ENCODE data around the gene LRRC4. TPM values are rescaled to one million over a fixed set of nuclear protein-coding genes. Genes with fewer than 3 reads are reported as not detected.

The LRRC4 gene, protein sequence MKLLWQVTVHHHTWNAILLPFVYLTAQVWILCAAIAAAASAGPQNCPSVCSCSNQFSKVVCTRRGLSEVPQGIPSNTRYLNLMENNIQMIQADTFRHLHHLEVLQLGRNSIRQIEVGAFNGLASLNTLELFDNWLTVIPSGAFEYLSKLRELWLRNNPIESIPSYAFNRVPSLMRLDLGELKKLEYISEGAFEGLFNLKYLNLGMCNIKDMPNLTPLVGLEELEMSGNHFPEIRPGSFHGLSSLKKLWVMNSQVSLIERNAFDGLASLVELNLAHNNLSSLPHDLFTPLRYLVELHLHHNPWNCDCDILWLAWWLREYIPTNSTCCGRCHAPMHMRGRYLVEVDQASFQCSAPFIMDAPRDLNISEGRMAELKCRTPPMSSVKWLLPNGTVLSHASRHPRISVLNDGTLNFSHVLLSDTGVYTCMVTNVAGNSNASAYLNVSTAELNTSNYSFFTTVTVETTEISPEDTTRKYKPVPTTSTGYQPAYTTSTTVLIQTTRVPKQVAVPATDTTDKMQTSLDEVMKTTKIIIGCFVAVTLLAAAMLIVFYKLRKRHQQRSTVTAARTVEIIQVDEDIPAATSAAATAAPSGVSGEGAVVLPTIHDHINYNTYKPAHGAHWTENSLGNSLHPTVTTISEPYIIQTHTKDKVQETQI
- total RNA-seq: 0.29 and 0.70 TPM in 2 replicates
- long read RNA-seq: 0 reads

DNA sequence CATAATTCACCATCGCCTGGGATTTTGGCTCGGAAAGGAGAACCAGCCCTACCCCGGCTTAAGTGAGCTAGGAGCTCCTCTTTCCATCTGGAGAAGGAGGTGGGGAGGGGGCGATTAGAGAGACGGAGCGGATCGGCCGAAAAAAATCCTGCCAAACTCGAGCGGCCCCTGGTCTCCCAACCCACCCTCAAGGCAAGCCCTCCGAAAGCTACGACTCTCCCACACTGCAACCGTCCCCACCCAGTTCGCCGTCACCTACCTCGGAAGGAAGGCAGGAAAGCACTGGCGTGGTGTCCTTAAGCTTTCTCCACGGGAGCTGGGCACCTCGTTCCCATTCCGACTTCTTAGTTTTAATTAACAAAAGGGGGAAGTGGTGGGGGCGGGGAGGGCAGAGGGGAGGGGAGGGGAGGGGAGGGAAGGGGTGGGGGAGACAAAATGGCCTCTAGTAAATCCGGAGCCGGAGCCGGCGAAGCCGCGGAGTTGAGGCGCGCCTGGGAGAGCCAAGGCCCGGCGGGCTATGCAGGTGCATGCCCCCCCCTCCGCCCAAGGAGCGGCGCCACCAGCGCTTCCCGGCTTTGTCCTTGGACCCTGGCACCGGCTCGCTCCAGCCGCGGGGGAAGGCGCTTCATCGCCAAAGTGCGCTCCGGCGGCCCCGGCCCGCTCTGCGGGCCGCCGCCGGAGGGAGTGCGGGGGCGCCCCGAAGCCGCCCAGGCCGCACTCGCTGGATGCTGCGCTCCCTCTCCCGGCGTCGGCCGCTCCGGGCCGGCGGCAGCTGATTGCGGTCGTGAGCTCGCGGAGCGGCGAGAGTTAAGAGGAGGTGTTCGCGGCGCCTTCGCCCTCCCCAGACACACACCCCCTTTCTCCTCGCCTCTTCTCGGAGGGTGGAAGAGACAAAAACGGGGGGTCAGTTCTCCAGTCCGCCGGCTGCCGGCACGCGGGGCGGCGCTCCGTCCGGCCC is at the start of gene LRRC4:
Gene LRRC4 (minus strand): TSS at position 784 of the 958 bp plus-strand sequence. CDS start 797 bp downstream, outside the sequence.
- Mint-ChIP-seq H3K4me1 (ENCODE audit: unreplicated experiment) (peaks cover 11% of the 10 kb centered on the region), H3K27ac (ENCODE audit: unreplicated experiment) (no peak within 1 kb of the TSS), H3K9me3 (ENCODE audit: unreplicated experiment) (no peaks in the 10 kb centered on the region), H3K27me3 (ENCODE audit: unreplicated experiment) (no peaks in the 10 kb centered on the region), H3K36me3 (ENCODE audit: unreplicated experiment) (peaks cover 9% of the 10 kb centered on the region), H3K4me3 (ENCODE audit: unreplicated experiment) (peak within 1 kb of the TSS; percentile 77)
- no peak for DNase-seq (ENCODE audit: extremely low spot score, unreplicated experiment)
- TF ChIP-seq, protein P1, sequence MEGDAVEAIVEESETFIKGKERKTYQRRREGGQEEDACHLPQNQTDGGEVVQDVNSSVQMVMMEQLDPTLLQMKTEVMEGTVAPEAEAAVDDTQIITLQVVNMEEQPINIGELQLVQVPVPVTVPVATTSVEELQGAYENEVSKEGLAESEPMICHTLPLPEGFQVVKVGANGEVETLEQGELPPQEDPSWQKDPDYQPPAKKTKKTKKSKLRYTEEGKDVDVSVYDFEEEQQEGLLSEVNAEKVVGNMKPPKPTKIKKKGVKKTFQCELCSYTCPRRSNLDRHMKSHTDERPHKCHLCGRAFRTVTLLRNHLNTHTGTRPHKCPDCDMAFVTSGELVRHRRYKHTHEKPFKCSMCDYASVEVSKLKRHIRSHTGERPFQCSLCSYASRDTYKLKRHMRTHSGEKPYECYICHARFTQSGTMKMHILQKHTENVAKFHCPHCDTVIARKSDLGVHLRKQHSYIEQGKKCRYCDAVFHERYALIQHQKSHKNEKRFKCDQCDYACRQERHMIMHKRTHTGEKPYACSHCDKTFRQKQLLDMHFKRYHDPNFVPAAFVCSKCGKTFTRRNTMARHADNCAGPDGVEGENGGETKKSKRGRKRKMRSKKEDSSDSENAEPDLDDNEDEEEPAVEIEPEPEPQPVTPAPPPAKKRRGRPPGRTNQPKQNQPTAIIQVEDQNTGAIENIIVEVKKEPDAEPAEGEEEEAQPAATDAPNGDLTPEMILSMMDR (IDR thresholded peaks at IDR 0.05): peak; percentile 28

DNA sequence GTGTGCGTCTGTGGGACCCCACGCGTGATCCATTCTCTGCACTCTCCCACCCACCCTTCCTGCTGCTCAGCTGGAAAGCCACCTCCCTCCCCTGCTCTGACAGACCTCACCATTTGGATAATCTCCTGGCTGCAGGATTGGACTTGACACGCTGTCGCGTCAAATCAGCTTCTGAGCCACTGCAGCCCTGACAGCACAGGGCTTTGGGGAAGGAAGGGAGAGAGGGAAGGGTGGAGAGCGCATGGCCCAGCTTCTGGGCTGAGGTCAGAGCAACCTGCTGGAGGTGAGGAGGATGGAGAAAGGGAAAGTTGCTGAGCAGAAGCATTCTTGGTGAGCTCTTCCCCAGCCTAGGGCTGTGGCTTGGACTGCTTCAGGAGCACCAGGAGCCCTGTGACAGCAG is 48.9 kb upstream of the LRRC4 start:
- Mint-ChIP-seq H3K27me3 (ENCODE audit: unreplicated experiment) (no peaks in the 10 kb centered on the region), H3K4me3 (ENCODE audit: unreplicated experiment) (no peak overlapping the region), H3K4me1 (ENCODE audit: unreplicated experiment) (peaks cover 12% of the 10 kb centered on the region), H3K9me3 (ENCODE audit: unreplicated experiment) (no peaks in the 10 kb centered on the region), H3K27ac (ENCODE audit: unreplicated experiment) (no peak overlapping the region), H3K36me3 (ENCODE audit: unreplicated experiment) (peaks cover 15% of the 10 kb centered on the region)
- DNase-seq (ENCODE audit: extremely low spot score, unreplicated experiment): no peak
- TF ChIP-seq, protein P1 (IDR thresholded peaks at IDR 0.05): no peak

DNA sequence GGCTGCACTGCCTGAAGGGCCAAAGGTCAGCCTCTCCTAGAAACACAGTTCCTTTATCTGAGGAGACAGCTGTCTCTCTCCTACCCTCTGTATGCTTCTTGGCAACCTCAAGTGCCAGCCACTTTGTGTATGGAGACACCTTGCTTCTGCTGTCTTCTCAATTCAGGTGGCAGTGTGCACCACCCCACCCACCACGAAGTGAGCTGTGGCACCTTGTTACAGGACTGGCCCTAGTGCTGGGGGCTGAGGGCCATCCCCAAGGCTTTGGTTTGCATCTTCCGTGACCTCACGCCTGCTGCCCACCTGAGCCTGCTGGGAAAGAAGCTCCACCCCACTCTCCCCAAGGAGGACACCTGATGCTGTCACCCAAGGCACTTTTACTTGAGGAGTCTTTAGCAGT is 47.1 kb upstream of the LRRC4 start:
- TF ChIP-seq, protein P1 (IDR thresholded peaks at IDR 0.05): no peak
- DNase-seq (ENCODE audit: extremely low spot score, unreplicated experiment): no peak
- H3K4me1 Mint-ChIP-seq (ENCODE audit: unreplicated experiment): peaks cover 12% of the 10 kb centered on the region
- no peaks in the 10 kb centered on the region for H3K9me3 Mint-ChIP-seq (ENCODE audit: unreplicated experiment)
- no peaks in the 10 kb centered on the region for H3K27me3 Mint-ChIP-seq (ENCODE audit: unreplicated experiment)
- no peak overlapping the region for H3K4me3 Mint-ChIP-seq (ENCODE audit: unreplicated experiment)
- H3K27ac Mint-ChIP-seq (ENCODE audit: unreplicated experiment): no peak overlapping the region
- H3K36me3 Mint-ChIP-seq (ENCODE audit: unreplicated experiment): peaks cover 13% of the 10 kb centered on the region

DNA sequence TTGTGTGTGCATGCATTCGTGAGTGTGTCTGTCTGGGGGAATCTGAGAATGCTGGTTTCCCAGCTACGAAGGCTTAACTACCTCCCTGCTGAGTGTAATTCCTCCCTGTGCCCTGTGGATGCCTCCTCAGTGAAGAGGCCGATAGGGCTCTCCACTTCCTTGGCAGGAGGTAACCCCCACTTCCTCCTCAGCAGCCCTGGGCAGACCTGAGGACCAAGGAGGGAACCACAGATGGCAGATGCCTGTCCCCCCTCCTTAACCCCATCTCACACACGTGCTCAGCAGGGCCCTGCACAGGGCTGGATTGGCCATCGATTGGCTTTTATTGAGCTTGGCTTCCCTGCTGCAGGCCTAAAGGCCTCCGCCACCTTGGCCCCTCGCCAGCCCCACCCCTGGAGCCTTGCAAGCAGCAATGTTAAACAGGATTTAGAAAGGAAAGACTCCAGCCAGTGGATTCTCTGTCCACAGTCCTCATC is 45.6 kb upstream of the LRRC4 start:
- DNase-seq (ENCODE audit: extremely low spot score, unreplicated experiment): no peak
- Mint-ChIP-seq H3K9me3 (ENCODE audit: unreplicated experiment) (no peaks in the 10 kb centered on the region), H3K36me3 (ENCODE audit: unreplicated experiment) (peaks cover 6% of the 10 kb centered on the region)

More for the DNA sequence above, 45.6 kb upstream of the LRRC4 start:
- Mint-ChIP-seq H3K4me1 (ENCODE audit: unreplicated experiment) (peaks cover 12% of the 10 kb centered on the region), H3K4me3 (ENCODE audit: unreplicated experiment) (no peak overlapping the region), H3K27ac (ENCODE audit: unreplicated experiment) (no peak overlapping the region), H3K27me3 (ENCODE audit: unreplicated experiment) (no peaks in the 10 kb centered on the region)
- TF ChIP-seq, protein P1 (IDR thresholded peaks at IDR 0.05): no peak
